K562 (cell line): ENCODE measurements around the gene GRIK2.

Experiments
- POLR2AphosphoS5 ChIP-seq: IDR thresholded peaks from 2 replicates; pipeline ENCODE4 v1.6.1; 2011; ENCODE audit warnings: mild to moderate bottlenecking, low read depth, low read length, moderate library complexity; ENCODE audit not compliant: control insufficient read depth, insufficient read depth
- ZNF224 ChIP-seq: sonication (generic); formaldehyde crosslinking; IDR thresholded peaks from 2 replicates; pipeline ENCODE4 v1.8.0; 2022; ENCODE audit warnings: mild to moderate bottlenecking, missing genetic modification reagents
- ZNF23 ChIP-seq: fragments of 250-450 bp; sonication (Bioruptor Pico); IDR thresholded peaks from 2 replicates; pipeline ENCODE4 v1.4.0; 2020; ENCODE audit warnings: mild to moderate bottlenecking
- ZNF24 ChIP-seq: fragments of 450-650 bp; IDR thresholded peaks from 2 replicates; pipeline ENCODE4 v1.6.1; 2016

DNA sequence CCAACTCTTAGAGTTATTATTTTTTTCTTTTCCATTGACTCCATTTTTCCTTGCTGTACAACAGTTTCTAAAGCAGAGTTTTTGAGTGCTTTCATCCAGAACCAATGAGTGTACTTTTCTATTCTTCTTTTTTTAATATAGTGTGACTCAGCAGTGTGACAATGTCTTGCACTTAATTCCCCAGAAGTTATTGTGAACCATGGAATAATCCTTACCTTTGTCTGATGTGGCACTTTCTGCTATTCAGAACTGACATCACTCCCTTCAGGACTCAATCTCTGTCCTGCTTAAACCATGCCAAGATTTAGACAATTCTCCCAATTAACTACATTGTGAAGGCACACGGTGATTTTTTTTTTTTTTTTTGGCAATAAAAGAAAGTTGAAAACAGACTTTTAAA, 41.5 kb downstream of the GRIK2 start:
- TF ChIP-seq ZNF23 (CRISPR knock-in tag) (no peak), POLR2AphosphoS5 (no peak), ZNF24 (no peak), ZNF224 (CRISPR knock-in tag) (no peak)
